NCI-H345 treated with DMSO at 0.1 percent for 48 hours (cell line): ENCODE data around the gene KCNIP4.

Experiments
- DNase-seq: peaks from one replicate; lab custom pipeline; 2025; ENCODE audit not compliant: unreplicated experiment; lab: John Stamatoyannopoulos, UW

Gene KCNIP4

DNA sequence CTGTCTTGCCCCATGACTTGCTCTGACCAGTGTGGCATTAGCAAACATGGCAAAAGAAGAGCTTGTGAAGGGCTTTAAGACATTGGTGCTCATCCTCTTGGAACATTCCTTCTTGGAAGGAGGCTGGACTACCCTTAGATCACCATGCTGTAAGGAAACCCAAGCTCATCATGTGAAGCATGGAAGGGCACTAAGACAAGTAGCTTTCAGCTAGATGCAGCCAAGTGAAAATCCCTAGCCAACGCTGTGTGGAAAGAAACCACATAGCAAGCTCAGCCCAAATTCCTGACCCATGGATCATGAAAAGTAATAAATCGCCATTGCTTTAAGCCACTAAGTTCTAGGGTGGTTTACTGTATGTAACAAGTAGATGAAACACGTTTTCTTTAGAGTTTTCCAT lies 1260.7 kb downstream of the KCNIP4 start:
- no peak for DNase-seq

DNA sequence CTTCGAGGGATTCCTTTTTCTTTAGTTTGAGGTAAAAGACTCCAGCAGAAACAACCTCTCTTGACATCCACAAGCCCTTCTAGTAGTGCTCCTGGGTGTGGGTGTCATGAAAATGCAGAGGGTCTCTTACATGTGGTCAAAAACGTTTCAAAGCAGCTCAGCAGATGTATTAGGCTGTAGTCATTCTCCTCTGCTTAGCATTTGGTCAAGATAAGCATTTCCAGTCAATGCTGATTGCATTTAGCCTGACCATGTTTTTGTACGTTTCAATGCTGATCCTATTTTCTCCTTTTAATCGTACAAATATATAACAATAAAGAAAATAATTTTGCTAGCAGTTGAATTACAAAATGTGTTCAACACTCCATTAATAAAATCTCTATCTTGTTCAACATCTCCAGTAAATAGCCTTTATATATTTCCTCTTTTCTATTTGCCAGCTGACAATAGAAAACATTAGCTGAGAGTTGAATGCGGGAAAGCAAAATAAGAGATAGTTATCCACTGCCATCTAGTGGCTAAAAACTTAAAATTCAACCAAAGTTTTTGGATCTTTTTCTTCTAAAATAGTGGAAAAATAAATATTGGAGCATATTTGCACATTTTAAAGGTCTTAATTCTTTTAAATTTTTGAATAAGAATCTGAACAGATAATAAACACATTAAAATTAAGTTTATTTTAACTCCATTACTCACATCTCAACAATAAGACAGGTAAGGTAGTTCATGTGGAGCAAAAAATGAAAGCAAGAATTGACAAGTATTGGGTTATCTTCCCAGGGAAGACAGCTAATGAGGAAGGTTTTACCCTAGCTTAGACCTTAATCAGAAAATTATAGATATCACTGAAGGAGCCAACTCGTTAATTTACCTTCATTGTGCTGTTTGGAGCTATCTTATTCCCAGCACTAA lies 1263.5 kb downstream of the KCNIP4 start:
- peak; percentile 18 for DNase-seq

DNA sequence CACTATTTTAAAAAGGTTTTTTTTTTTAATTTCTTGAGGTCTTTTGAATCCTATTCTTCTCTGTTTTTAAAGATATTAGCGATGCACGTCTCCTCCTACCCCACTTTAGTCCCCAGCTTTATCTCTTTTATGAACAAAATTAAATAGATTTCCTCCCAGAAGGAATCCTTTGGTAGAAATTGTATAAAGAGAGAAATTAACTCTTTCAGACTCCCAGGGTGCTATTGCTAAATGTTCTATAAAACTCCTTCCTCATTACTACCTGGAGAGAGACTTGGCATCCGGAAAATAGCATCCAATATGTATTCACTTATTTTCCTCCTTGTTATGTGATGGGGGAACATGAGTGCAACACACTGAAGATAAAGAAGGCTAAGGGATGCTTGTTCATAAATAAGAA lies 1264.8 kb downstream of the KCNIP4 start:
- DNase-seq = no peak

DNA sequence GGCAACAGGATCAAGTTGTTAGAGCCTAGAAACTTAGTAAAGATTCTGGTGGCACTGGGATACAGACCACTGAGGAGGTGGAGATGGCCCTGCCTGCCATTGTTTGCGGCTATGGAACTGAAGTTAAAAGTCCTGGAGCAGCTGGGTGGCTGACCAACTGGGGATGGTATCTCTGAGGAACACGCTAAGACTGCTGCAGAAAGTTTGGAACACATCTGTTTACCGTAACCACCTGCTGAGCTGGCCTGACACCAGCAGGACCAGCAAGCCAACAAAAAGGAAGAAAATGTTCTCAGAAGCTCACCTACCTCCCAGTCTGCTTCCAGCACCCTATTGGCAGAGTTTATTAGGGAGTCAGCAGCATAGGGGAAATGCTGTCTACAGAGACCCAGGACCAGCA lies 1265.7 kb downstream of the KCNIP4 start:
- no peak for DNase-seq

DNA sequence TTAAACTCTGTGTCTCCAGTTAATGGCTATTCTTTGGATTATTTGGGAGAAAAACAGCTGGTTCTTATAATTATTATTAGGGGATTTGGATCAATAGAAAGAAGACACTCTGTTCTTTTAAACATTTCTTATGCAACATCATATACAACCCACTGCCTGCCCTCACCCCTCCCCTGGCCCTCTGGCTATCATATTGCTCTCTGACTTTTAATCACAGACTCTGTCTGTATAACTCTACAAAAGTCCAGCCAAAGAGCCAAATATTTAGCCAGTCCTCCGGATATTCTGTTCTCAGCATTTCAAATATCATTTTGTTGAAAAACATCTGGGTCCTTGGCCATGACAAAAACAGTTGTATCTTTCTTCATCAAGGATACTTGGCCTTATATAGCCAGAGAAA lies 1267.3 kb downstream of the KCNIP4 start:
- no peak for DNase-seq

DNA sequence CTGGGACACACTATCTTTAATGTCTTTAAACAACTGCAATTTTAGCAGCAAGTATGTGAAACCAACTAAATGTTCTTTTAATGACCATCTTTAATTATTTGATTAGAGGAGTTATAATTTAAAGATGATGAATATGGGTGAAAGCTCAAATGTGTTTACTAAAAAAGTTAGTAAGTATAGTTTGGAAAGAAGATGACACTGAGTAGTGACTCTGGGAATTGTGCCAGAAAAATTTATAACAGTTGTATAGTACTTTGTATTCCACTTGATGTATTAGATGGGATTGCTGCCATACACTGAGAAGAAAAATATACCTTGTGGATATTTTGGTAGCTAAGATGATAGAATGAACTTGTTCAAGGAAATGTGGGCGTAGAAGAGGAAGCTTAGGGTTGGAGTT lies 1267.8 kb downstream of the KCNIP4 start:
- DNase-seq = no peak

DNA sequence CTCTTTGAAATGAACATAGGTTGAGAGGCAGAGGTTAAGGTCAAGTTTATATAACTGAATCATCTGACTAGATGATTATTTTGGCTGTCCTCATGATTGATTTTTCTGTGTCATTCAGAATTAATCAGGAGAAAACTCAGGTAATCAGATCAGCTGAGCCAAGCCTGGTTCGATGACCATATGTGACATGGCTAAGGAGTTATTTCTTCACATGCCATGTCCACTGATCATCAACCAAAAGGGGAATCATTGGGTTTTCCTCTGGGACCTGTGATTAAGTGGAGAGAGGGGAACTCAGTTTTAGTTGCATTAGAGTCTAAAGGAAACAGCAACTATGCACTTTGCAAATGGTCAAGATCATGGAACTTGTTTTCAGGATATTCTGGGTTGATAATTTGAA lies 1268.6 kb downstream of the KCNIP4 start:
- DNase-seq = no peak
